Embryonic facial prominence (tissue), 1 donor: ENCODE data around the gene ITM2C.

Experiments
- DNase-seq: peaks from one replicate; pipeline ENCODE4 v3.0.0-alpha.2; 2016; ENCODE audit errors: extremely low spot score

ITM2C gene

GRCh38 chr2:230850358-230850658 lies 14.4 kb upstream of the ITM2C start:
- no peak for DNase-seq

GRCh38 chr2:230852113-230852512 lies 12.6 kb upstream of the ITM2C start:
- no peak for DNase-seq

DNA sequence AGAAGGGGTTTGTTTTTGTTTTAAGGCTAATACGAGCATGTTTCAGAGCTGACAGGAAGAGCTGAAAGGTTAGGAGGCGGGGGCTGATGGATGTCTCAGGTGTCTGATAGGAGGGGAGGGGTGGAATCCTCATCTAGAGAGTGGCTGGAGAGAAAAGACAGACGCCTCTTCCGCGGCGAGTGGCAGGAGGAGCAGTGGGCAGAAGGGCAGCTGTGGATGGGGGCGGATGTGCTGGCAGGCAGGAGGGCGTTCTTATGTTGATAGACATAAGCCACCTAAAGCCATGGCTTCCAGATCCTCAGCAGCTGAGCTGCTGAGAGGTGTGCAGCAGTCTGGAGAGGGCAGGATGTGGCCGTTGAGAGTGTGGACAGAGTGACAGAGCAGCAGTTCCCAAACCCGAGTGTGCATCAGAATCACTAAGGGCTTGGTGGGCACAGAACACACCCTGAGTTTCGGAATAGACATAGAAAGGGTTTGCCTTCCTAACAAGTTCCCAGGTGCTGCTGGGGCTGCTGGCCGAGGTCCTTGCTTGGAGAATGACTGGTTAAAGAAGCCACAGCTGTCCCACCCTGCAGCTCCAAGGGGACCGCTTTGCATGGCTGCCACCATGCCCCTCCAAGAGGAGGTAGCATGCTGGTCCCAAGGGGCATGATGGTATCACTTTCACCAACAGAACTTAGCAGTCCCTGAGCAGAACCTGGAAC lies 3.0 kb upstream of the ITM2C start:
- DNase-seq: no peak

- DNase-seq: no peak
Observed at GRCh38 chr2:230862292-230862691, 2.5 kb upstream of the ITM2C start.

DNA sequence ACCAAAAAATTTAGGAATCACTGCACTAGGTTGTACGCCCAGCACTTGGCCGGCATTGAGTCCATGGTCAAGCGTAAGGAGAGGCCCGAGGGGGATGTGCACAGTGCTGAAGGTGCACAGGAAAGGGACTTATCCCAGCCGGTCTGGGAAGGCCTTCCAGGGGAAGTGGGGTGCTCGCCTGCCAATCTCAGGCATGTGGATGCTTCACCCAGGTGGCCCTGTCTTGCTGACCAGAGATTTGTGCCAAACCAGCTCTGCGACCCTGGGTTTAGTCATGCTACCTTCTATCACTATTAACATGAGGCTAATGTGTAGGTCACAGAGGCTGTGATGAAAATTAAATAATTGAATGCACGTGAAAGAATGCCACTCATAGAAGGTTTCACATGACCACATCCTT lies 1.7 kb upstream of the ITM2C start:
- DNase-seq: no peak

DNA sequence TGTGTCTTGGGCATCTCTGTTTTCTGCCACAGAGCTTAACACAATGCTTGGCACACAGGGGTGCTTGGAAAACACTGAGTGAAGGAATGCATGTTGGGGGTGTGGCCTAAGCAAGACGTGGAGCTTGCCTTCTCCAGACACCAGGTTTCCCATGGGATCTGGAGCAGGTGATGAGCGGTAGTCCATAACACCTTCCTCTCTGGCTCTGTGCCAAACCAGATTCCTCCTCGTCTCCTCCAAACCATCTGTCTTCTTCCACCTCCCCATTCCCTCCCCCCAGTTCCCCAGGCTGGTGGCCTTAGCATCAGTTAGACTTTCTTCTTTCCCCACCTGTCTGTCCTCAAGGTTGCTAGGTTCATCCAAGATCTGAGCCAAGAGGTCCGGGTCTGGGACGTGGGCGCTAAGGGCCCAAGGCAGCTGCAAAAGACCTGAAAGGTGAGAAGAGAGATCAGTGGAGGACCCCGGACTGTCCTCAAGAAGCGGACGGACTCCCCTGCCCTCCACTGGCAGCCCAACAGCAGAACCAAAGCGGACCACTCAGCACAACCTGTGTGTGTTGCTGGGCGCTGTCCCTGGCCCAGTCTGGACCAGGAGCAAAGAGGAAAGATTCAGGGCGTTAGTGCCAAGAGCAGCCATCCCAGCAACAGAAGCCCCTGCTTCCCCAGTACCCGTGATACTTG lies 1.2 kb upstream of the ITM2C start:
- no peak for DNase-seq

DNA sequence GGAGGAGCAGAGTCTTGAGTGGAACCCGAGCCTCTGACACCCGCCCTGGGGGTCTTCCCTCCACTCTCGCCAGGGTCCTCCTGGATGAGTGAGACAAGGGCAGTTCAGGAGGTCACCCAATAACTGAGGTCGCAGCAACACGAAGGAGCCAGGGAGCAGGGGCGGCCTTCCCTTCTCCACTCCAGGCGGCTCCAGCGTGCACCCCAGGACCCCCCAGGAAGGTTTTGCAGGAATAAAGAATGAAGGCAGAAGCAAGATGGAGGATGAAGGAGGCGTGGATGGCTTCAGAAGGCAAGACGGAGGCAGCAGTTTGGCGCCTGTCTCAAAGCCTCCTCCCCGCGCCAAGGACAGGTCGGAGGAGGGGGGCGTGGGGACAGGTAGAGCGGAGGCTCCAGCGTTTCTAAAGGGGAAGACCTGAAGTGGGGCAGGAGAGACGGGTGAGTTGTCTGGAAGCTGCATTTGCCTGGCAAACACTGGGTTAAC lies 579 bp upstream of the ITM2C start:
- DNase-seq: no peak

DNA sequence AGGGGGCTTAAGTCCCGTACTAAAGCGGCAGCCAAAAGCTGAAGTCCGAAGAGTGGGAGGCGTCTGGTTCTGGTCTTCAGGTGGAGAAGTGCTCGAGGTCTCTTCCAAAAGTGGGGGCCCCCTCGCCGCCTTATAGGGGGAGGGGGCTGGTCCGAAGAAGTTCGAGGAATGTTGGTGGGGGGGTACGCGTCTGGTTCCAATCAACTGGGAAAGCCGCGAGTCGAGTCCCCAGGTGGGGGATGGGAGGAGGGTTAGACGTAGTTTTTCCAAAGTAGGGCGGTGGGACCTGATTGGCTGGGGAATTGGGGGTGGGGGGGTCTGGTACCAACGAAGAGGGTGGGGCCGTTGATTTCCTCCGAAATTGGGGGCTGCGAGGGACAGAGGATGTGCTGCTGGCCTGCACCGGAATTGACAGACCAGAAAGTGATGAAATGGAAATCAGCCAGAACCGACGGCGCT lies 594 bp downstream of the ITM2C start:
- DNase-seq: peak; percentile 74

GRCh38 chr2:230865766-230866755 lies 1.3 kb downstream of the ITM2C start:
- DNase-seq: no peak

DNA sequence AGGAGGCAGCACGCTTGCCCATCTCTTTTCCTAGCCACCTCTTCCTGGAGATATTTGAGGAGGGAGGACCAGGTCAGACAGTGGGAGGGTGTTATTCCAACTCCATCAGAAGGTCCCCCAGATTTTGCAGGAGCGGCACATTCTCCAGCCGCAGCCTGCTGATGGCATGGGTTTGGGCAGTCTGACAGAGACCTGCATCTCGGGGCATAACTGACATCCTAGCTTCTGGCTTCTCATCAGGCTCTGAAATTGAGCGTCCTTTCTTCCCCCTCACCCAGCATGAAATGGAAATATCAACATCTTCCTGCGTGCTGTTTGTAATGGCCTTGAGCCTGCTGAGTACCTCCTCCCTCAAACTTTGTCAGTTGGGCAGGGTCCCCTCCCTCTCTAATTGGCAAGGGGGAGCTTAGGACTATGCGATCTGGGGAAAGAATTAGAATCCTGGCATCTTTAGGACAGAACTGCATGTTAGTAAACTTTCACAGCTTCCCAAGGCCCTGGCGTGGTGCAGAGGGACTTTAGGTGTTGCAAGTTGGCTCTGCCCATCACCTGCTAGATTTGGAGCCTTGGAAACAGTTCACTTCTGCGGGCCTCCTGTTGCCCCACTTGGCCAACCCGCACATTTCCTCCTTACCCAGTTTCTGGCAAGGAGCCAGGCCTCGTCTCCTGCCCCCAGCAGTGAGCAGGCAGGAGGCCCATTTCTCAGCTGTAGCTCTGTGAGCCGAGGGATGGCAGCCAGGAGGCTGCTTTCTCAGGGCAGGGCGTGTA lies 2.2 kb downstream of the ITM2C start:
- DNase-seq: no peak

DNA sequence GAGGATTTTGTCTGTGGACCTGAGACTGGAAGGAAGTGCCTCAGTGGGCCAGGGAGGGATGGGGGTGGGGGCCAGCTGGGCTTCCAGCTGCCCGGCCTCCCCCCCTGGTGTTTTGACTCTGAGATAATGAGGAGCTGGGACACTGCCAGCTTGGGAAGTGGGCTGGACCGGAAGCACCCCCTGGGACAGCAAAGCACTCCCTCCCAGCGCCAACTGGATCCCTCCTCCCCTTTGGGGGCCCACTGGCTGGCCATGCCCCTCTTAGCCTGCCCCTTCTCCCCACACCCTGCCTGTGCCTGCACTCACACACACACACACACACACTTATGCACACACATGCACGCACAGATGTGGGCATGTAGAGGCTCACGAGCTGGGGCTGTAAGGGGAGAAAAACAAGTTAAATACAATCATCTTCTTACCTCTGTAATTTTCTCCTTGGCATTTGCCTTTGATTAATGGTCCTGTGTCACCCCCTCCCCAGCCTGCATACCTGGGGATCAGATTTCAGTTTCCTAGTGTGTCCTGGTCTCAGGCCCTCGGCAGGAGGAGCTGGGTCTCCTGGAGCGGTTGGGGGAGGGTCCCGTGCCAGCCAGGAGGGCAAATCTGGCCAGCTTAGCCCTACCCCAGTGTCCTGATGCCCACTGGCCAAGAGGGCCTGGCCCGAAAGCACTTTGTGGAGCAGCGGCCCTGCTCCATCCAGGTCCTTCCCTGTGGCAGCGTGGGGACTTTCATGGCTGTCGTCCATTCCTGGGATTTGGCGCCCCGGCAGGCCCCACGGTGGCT lies 3.6 kb downstream of the ITM2C start:
- DNase-seq: no peak

GRCh38 chr2:230868947-230869913 lies 4.5 kb downstream of the ITM2C start:
- no peak for DNase-seq

DNA sequence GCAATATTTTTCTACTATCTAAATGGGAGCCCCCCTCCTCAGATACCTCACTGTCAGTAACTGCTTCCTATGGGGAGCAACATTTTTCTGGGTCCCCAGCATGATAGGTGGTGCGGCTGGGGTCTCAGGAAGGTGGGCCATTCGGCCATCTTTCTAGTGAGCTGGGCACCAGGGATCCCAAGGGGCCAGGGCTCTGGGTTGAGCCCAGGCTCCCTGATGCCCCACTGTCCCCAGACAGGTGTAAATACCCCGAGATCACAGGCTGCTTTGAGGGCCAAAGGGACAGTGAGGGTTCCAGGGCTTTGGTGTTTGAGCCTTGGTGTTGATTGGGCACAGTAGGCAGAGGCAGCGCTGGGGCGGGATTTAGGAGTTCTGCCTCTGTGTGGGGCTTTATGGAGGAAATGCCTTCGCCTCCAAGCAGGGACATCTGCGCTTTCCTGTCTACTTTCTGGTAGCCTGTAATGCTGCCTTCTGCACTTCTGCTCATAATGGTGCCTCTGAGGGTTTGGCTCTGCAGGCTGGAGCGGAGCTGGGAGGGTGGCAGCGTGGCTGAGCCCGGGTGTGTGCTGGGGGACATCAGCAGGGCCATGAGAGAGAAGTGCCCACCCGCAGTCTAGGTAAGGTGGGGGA lies 5.3 kb downstream of the ITM2C start:
- no peak for DNase-seq

- DNase-seq: no peak
Observed at GRCh38 chr2:230870544-230871360, 6.0 kb downstream of the ITM2C start.

DNA sequence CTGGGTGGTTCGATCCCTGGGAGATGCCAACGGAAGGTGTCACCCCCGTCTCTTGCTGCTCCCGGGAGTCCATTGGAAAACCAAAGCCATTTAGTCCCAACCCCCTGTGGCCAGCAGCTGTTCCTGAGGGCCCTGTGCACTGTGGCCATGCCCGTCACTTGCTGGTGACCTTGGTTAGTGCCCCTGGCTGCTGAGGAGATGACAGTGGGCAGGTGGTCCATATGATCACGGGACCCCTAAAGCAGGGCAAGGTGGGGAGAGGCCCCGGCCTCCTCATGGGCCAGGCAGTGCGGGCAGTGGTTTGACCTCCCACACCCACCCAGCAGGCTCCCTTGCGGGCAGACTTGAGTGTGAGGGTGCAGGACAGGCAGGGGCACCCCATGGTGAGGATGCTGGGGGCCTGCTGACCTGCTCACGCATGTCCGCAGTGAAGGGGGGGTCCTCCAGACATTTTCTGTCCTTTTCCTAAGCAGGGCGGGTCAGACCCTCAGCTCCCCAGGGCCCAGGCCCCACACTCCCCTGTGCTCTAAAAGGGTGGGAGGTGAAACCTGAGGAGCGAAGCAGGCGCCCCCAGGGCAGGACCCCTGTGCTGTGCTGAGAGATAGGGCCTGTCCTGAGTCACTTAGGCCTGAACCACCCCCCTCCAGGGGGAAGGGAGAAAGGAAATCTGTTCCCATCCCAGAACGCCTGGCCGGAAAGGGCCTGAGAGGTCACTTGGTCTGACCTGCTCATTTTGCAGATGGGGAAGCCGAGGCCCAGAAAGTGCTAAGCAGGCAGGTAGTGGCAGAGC lies 6.8 kb downstream of the ITM2C start:
- no peak for DNase-seq

- DNase-seq: no peak
Observed at GRCh38 chr2:230872151-230872967, 7.6 kb downstream of the ITM2C start.
